ENCODE measurements around the gene PADI6. TPM values are rescaled to one million over a fixed set of nuclear protein-coding genes. Genes with fewer than 3 reads are reported as not detected.

The PADI6 gene
- total and polyA plus RNA-seq, 2 of the 8 experiments (the other 6 are each of a cell fraction or from before 2014, with no cell fraction given): not detected

DNA sequence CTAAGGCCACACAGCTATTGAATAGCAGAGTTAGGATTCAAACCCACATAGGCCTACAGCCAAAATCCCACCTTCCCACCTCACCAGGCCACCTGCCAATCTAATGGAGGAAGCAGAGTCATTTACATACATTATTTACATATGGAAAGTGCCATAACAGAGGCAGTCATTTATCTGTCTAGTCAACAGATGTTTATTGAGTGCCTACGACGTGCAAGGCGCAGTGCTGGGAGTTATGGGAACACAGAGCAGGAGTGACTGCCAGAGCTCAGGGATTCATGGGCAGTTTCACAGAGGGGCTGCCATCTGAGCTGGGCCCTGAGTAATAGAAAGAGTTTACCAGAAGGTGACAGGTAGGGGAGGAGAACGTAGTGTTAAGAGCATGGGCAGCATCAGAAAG, 10.3 kb upstream of the PADI6 start:
- no peak overlapping the region for H3K4me2 ChIP-seq (ENCODE audit: insufficient read depth in 1 of 2, low read depth in 2 of 2, low read length in 2 of 2)
- H3K27me3 ChIP-seq (replicated peaks in 1 of 4; ENCODE audit: control insufficient read depth in 3 of 4, extremely low read depth in 1 of 4, insufficient read depth in 3 of 4, low read length in 3 of 4): no peaks in the 10 kb centered on the region
- no peak overlapping the region for H2BK15ac ChIP-seq (ENCODE audit: low read length)
- H4K20me1 ChIP-seq (replicated peaks in 1 of 2; ENCODE audit: control insufficient read depth in 1 of 2, insufficient read depth in 2 of 2, low read length in 2 of 2): peaks cover 0 to 2% of the 10 kb centered on the region in 2 experiments
- 93% methylated on average over 4 of the region's 4 CpGs; no CpG with 5 or more reads in 1 of the 2 experiments for WGBS, 2 experiments (ENCODE audit: extremely low coverage in 1 of 2, insufficient coverage in 1 of 2, insufficient read length in 1 of 2, insufficient replicate concordance in 2 of 2, low coverage in 1 of 2, low lambda C conversion rate in 2 of 2, missing lambda C conversion rate in 1 of 2)
- H2BK12ac ChIP-seq (ENCODE audit: low read depth, low read length): no peak overlapping the region; the same call in 1 of the 2 replicates
- H3K4me3 ChIP-seq (ENCODE audit: extremely low read depth in 1 of 4, insufficient read depth in 2 of 4, low read depth in 3 of 4, low read length in 4 of 4): no peak overlapping the region
- H3K79me1 ChIP-seq (ENCODE audit: low read depth, low read length): no peaks in the 10 kb centered on the region
- H2AK5ac ChIP-seq (ENCODE audit: low read depth, low read length): no peak overlapping the region
- no peak overlapping the region for H4K5ac ChIP-seq (ENCODE audit: insufficient read length, low read depth, low read length)
- no peak for DNase-seq (ENCODE audit: low read depth in 1 of 2, low spot score in 2 of 2)
- no peaks in the 10 kb centered on the region for H3K23me2 ChIP-seq (ENCODE audit: low read depth, low read length)
- H2BK120ac ChIP-seq (replicated peaks; ENCODE audit: low read depth, low read length): no peak overlapping the region
- no peak overlapping the region for H3K14ac ChIP-seq (ENCODE audit: insufficient read length)
- ChIA-PET CTCF (ENCODE audit: partially characterized antibody) (interaction anchor here (0.7 to 4.0 kb wide), 6 partner anchors 9 to 103 kb away, joined by 3 to 28 read pairs (median 3); partner anchors contain the start of gene PADI6), POLR2A (ENCODE audit: partially characterized antibody) (interaction anchor here (0.6 to 1.0 kb wide), 3 partner anchors 9 to 69 kb away, joined by 3 to 4 read pairs (median 3); partner anchors contain the start of gene PADI6)
- no peaks in the 10 kb centered on the region for H3K36me3 ChIP-seq (ENCODE audit: control insufficient read depth in 2 of 4, insufficient read depth in 4 of 4, low read length in 3 of 4)
- no peaks in the 10 kb centered on the region for H3K79me2 ChIP-seq (ENCODE audit: control insufficient read depth in 1 of 2, insufficient read depth in 2 of 2, low read length in 2 of 2)
- H3K9ac ChIP-seq (replicated peaks in 1 of 4; ENCODE audit: extremely low read depth in 1 of 4, low read depth in 3 of 4, low read length in 3 of 4): no peak overlapping the region
- no peak overlapping the region for H3K27ac ChIP-seq (ENCODE audit: low read depth, low read length)
- H2BK20ac ChIP-seq (ENCODE audit: low read length): no peak overlapping the region
- H2BK5ac ChIP-seq (ENCODE audit: low read depth, low read length): no peak overlapping the region
- H4K91ac ChIP-seq (replicated peaks; ENCODE audit: insufficient read length, low read length): no peak overlapping the region
- no peak overlapping the region for H4K8ac ChIP-seq (ENCODE audit: extremely low read depth, insufficient read depth, low read length)
- no peaks in the 10 kb centered on the region for H3K9me3 ChIP-seq (ENCODE audit: insufficient read depth in 2 of 2, low read depth in 1 of 2, low read length in 1 of 2)
- peaks cover 0 to 2% (median 0%) of the 10 kb centered on the region in 4 experiments; a peak in 1 of 7 replicates for H3K4me1 ChIP-seq (replicated peaks in 1 of 4; ENCODE audit: control insufficient read depth in 3 of 4, insufficient read depth in 4 of 4, low read length in 3 of 4)
- H3K56ac ChIP-seq (replicated peaks; ENCODE audit: insufficient read length, low read depth, low read length): no peak overlapping the region
- H3K18ac ChIP-seq (ENCODE audit: extremely low read depth, low read length): no peak overlapping the region
- no peak overlapping the region for H3K23ac ChIP-seq (ENCODE audit: insufficient read length)
- no peak overlapping the region for H3K4ac ChIP-seq (replicated peaks; ENCODE audit: insufficient read length, low read depth, low read length)
- FAIRE-seq: no peak
- no peak overlapping the region for H2AFZ ChIP-seq (ENCODE audit: low read length)
- TF ChIP-seq EGR1 (IDR thresholded peaks at IDR 0.05; ENCODE audit: borderline replicate concordance, low read depth, low read length) (no peak), YY1 (IDR thresholded peaks at IDR 0.05; ENCODE audit: low read depth, low read length) (no peak), NRF1 (IDR thresholded peaks at IDR 0.05; ENCODE audit: low read depth, low read length) (no peak), RFX5 (IDR thresholded peaks at IDR 0.05; ENCODE audit: borderline replicate concordance, low read depth, low read length) (no peak), ASH2L (IDR thresholded peaks at IDR 0.05; ENCODE audit: low read length) (no peak), SP1 (IDR thresholded peaks at IDR 0.05; ENCODE audit: low read depth, low read length) (no peak), TCF12 (IDR thresholded peaks at IDR 0.05; ENCODE audit: low read depth, low read length) (no peak), SIN3A (conservative IDR thresholded peaks at IDR 0.05 in 1 of 2, IDR thresholded peaks at IDR 0.05 in 1 of 2; ENCODE audit: low read depth in 1 of 2, low read length in 2 of 2) (no peak), EZH2 (IDR thresholded peaks at IDR 0.05; ENCODE audit: low read depth, low read length, severe bottlenecking) (no peak), RAD21 (IDR thresholded peaks at IDR 0.05 in 1 of 2, conservative IDR thresholded peaks at IDR 0.05 in 1 of 2; ENCODE audit: low read depth in 2 of 2, low read length in 2 of 2) (no peak)
- TF ChIP-seq, protein P1, sequence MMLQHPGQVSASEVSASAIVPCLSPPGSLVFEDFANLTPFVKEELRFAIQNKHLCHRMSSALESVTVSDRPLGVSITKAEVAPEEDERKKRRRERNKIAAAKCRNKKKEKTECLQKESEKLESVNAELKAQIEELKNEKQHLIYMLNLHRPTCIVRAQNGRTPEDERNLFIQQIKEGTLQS (IDR thresholded peaks at IDR 0.05; ENCODE audit: insufficient read depth, low read depth, low read length): no peak
